ENCODE results near the gene CYP1A1.

DNA sequence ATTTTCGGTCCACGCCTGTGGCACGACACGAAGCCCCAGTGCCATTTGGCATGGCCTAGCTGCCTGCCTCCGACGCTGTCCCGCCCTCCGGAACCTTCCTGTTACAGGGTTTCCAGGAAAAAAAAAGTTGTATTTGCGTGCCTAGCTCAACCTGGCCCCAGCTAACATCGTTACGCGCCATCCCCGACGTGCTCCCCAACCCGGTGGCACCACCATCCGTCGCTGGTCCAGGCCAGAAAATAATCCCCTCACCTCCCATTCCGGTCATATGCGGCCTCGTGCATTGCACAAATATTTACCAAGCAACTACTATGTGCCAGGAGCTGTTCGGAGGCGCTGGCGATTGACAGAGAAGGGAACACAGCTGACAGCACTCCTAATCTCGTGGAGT is 1.4 kb upstream of the CYP1A1 start:
- TF ChIP-seq, protein P1, sequence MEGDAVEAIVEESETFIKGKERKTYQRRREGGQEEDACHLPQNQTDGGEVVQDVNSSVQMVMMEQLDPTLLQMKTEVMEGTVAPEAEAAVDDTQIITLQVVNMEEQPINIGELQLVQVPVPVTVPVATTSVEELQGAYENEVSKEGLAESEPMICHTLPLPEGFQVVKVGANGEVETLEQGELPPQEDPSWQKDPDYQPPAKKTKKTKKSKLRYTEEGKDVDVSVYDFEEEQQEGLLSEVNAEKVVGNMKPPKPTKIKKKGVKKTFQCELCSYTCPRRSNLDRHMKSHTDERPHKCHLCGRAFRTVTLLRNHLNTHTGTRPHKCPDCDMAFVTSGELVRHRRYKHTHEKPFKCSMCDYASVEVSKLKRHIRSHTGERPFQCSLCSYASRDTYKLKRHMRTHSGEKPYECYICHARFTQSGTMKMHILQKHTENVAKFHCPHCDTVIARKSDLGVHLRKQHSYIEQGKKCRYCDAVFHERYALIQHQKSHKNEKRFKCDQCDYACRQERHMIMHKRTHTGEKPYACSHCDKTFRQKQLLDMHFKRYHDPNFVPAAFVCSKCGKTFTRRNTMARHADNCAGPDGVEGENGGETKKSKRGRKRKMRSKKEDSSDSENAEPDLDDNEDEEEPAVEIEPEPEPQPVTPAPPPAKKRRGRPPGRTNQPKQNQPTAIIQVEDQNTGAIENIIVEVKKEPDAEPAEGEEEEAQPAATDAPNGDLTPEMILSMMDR (conservative IDR thresholded peaks at IDR 0.05; ENCODE audit: low read length), result no peak
- TF ChIP-seq EZH2phosphoT487 (IDR thresholded peaks at IDR 0.05; ENCODE audit: borderline replicate concordance, low read depth, low read length), result no peak
